ENCODE results near the gene CDHR5. TPM values are rescaled to one million over a fixed set of nuclear protein-coding genes. Genes with fewer than 3 reads are reported as not detected.

CDHR5 gene
- total RNA-seq, 4 donors from 2014 or later, result not detected

DNA sequence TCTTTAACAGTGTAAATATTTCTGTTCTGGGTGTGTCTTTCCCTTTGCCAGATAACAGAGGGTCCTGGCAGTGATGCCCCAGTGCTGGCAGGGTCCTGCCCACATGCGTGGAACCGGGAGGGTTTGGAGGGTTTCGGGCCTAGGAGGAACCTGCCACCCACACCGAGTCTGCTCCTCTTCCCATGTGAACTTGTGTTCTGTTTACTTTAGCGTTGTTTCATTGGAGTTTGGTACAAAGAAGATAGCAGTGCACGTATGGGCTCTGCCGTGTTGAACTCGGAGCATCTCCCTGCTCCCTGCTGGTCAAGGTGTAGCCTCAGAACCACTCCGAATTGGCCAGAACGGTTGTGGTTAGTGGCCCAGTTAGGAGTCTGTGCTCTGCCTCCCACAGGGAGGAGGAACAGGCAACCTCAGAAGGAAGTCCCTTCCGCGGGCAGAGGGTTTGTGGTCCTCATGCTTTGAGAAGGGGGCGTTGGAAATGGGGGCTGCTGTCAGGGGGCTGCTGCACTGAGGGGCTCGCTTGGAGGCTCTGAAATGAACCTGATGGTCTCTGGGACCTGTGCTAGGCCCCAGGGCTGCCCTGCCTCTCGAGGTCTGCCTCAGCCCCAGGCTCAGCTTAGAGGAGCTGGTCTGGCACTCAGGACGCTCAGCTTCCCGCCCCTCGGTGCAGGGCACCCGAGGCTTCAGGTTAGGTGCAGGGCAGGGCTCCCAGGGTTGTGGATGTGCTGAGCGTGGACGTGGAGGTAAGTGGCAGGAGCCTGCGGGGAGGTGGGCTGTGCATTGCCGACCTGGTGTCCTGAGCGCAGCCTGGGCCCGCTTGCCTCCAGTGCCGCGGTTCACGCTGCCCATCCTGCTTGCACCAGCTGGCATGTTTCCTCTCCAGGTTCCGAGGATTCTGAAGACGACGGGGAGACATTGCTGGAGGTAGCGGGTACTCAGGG, 38.1 kb downstream of the CDHR5 start:
- TF ChIP-seq, protein P1, sequence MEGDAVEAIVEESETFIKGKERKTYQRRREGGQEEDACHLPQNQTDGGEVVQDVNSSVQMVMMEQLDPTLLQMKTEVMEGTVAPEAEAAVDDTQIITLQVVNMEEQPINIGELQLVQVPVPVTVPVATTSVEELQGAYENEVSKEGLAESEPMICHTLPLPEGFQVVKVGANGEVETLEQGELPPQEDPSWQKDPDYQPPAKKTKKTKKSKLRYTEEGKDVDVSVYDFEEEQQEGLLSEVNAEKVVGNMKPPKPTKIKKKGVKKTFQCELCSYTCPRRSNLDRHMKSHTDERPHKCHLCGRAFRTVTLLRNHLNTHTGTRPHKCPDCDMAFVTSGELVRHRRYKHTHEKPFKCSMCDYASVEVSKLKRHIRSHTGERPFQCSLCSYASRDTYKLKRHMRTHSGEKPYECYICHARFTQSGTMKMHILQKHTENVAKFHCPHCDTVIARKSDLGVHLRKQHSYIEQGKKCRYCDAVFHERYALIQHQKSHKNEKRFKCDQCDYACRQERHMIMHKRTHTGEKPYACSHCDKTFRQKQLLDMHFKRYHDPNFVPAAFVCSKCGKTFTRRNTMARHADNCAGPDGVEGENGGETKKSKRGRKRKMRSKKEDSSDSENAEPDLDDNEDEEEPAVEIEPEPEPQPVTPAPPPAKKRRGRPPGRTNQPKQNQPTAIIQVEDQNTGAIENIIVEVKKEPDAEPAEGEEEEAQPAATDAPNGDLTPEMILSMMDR (IDR thresholded peaks at IDR 0.05), result no peak
- no peak for TF ChIP-seq POLR2A (IDR thresholded peaks at IDR 0.05)
- DNase-seq (ENCODE audit: low spot score in 2 of 2), result no peak

DNA sequence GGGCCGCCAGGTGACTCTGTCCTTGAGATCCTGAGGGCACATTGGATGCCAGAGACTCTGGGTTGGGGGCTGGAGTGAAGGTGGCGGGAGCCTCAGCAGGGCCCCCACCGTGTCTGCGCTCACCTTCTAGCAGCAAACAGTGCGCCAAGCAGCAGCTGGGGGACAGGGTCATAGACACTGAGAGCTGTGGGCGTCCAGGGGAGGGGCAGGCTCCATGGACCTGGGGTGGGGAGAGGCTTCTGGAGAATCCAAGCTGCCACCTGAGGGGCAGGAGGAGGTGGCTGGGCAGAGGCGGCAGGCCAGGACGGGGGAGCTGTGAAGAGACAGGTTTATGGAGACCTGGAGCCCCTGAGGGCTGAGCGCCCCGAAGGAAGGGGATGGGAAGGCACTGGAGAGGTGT, 40.5 kb downstream of the CDHR5 start:
- no peak for DNase-seq (ENCODE audit: low spot score in 2 of 2)
- WGBS, 2 donors, result 95 to 98% methylated on average over 10 of the region's 10 CpGs

More for the DNA sequence above, 38.1 kb downstream of the CDHR5 start:
- 88 to 89% methylated on average over 27 to 29 of the region's 32 CpGs for WGBS, 2 donors
- no peak overlapping the region for H3K4me3 ChIP-seq (ENCODE audit: low read depth, poor library complexity, severe bottlenecking)
- intact Hi-C loops (cut with DNase I; ENCODE audit: low total_unique reads), result no loop called here

DNA sequence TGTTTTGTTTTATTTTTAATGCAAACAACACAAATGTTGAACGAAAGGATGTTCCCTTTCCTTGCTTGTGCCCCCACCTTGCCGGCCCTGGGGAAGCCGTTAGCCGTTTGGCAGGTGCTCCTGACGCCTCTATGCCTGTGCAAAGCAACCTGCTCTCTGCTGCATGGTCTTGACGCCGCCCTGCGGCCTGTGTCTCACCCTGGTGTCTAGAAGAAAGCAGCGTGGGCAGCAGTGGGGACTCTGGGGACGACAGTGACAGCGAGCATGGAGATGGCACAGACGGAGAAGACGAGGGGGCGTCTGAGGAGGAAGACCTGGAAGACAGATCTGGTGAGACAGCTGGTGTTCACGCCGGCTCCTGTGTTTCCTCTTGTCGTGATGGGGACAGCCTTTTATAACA, 43.0 kb downstream of the CDHR5 start:
- 81 to 84% methylated on average over 17 of the region's 17 CpGs for WGBS, 2 donors
- no peak overlapping the region for H3K4me3 ChIP-seq (ENCODE audit: low read depth, poor library complexity, severe bottlenecking)
- DNase-seq (ENCODE audit: low spot score in 2 of 2), result no peak
- TF ChIP-seq POLR2A (IDR thresholded peaks at IDR 0.05), result no peak
- TF ChIP-seq, protein P1 (IDR thresholded peaks at IDR 0.05), result no peak
- intact Hi-C loops (cut with DNase I; ENCODE audit: low total_unique reads), result no loop called here

More for the DNA sequence above, 40.5 kb downstream of the CDHR5 start:
- TF ChIP-seq, protein P1 (IDR thresholded peaks at IDR 0.05), result no peak
- no peak for TF ChIP-seq POLR2A (IDR thresholded peaks at IDR 0.05)
- intact Hi-C loops (cut with DNase I; ENCODE audit: low total_unique reads), result no loop called here
- no peak overlapping the region for H3K4me3 ChIP-seq (ENCODE audit: low read depth, poor library complexity, severe bottlenecking)

DNA sequence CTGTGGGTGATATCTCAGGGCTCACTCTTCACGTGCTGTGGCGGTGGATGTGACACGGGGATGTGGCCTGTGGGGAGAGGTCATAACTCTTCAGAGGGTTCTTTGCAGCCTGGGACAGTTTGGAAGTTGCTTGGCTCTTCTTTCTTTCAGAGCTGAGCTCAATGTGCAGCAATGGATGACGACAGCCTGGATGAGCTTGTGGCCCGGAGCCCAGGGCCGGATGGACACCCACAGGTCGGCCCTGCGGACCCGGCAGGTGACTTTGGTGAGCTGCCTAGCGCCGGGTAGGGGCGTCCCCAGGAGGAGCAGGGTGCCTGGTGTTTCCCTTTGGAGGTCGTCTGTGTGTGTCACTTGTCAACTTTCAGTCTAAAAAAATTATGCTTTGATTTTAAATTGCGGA, 43.4 kb downstream of the CDHR5 start:
- 80 to 82% methylated on average over 14 of the region's 14 CpGs for WGBS, 2 donors
- intact Hi-C loops (cut with DNase I; ENCODE audit: low total_unique reads), result no loop called here
- H3K4me3 ChIP-seq (ENCODE audit: low read depth, poor library complexity, severe bottlenecking), result no peak overlapping the region
- TF ChIP-seq, protein P1 (IDR thresholded peaks at IDR 0.05), result no peak
- no peak for TF ChIP-seq POLR2A (IDR thresholded peaks at IDR 0.05)
- DNase-seq (ENCODE audit: low spot score in 2 of 2), result no peak

DNA sequence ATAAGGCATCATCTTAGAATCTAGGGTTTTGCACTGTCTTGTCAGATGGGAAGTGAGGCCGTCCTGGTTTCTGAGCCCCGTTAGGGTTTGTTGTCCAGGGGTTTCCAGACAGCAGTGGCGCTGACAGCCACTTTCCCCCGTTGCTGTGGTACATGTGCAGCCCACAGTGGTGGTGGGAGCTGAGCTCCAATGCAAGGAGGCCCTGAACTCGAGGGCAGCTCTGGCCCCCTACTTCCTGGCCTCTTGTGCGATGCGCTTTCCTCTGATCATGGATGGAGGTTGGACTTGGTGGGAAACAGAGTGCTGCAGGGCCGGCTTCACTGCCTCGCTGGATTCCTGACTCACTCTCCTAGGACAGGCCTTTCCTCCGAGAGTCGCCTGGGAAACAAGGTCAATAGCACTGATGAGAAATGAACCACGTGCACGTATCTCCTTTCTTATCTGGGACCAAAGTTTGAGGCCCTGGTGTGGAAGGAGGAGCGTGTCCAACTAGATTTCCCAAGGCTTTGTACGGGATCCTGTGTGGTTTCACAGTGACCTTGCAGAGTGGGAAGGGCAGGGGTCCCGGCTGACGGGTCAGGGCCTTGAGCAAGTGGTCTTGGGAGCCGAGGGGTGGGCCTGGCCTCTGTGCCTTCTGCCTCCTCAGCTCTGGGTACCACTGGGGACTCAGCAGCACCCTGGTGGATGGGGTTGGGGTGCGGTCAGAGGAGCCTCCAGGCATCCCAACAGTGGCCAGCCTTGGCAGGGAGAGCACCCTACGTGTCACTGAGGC, 44.7 kb downstream of the CDHR5 start:
- no peak for DNase-seq (ENCODE audit: low spot score in 2 of 2)
- 77 to 80% methylated on average over 20 of the region's 20 CpGs for WGBS, 2 donors
- TF ChIP-seq, protein P1 (IDR thresholded peaks at IDR 0.05), result no peak
- TF ChIP-seq POLR2A (IDR thresholded peaks at IDR 0.05), result no peak
- H3K4me3 ChIP-seq (ENCODE audit: low read depth, poor library complexity, severe bottlenecking), result no peak overlapping the region
- intact Hi-C loops (cut with DNase I; ENCODE audit: low total_unique reads), result no loop called here
